Psoas muscle (tissue), 8 donors: ENCODE results near the gene PIGN. TPM values are rescaled to one million over a fixed set of nuclear protein-coding genes. Genes with fewer than 3 reads are reported as not detected.
"Not testable (repeated sequence)": the region's sequence is repeated elsewhere in the genome, so short reads cannot be mapped to it uniquely, and the experiment has no call there.

Source experiments
- ATAC-seq, 4 donors: fragments of 200-7000 bp; cut with Tn5 transposase; one replicate each; pipeline ENCODE4 v1.9.1; 2020; ENCODE audit warnings: moderate library complexity in 3 of 4, mild to moderate bottlenecking in 2 of 4
- DNase-seq, 2 donors: peaks; one replicate each; pipeline ENCODE4 v3.0.0-alpha.2; 2020
- H3K27ac ChIP-seq: fragments of 200-600 bp; one replicate; pipeline ENCODE4 v1.8.0; 2022
- H3K27me3 ChIP-seq, 3 donors: fragments of 200-600 bp in 1 of 3; one replicate each; pipeline versions ENCODE4 v1.6.1 to v1.8.0; 2013 to 2022; ENCODE audit warnings: low read length in 2 of 3, mild to moderate bottlenecking in 2 of 3, moderate library complexity in 1 of 3; ENCODE audit not compliant: insufficient read depth in 3 of 3
- H3K36me3 ChIP-seq, 2 donors: fragments of 200-600 bp in 1 of 2; one replicate each; pipeline versions ENCODE4 v1.6.1 to v1.8.0; 2013 to 2022; ENCODE audit warnings: low read depth in 1 of 2, mild to moderate bottlenecking in 1 of 2, moderate library complexity in 1 of 2; ENCODE audit not compliant: insufficient read depth in 1 of 2
- H3K4me1 ChIP-seq: fragments of 200-600 bp; one replicate; pipeline ENCODE4 v1.8.0; 2022
- H3K4me3 ChIP-seq: fragments of 200-600 bp; one replicate; pipeline ENCODE4 v1.8.0; 2022; ENCODE audit warnings: mild to moderate bottlenecking
- H3K9me3 ChIP-seq: fragments of 200-600 bp; one replicate; pipeline ENCODE4 v1.8.0; 2022
- CTCF ChIP-seq: fragments of 200-600 bp; IDR thresholded peaks from one replicate; pipeline ENCODE4 v1.8.0; 2022; ENCODE audit warnings: antibody characterized with exemption
- WGBS, 3 donors: extraction: QIAGEN DNeasy Blood & Tissue Kit; methylation state at CpG; one replicate each; pipeline versions ENCODE4 v1.1.6 to v1.1.7; 2013; 5-methylcytosine and 5-hydroxymethylcytosine counted together
- intact Hi-C, 2 donors: fragments of 100-400 bp; cut with DNase I; formaldehyde crosslinking; loops; one replicate each; pipeline versions ENCODE4 v1.11.0 to v1.14.2; 2022
- polyA plus RNA-seq, 3 donors: library from polyadenylated mRNA; stranded (reverse); fragments of 200-250 nt; gene quantifications; one replicate each; pipeline ENCODE4 v1.2.3, GENCODE V29; 2013
- total RNA-seq, 4 donors: library from RNA; stranded (reverse); fragmentation: NEBNext Ultra II Directional in 2 of 4; extraction: Animal tissue kit (Norgen Biotek cat#: 25700) in 2 of 4; gene quantifications; one replicate each; pipeline versions ENCODE4 v1.2.1 to v1.2.4, GENCODE V29; 2021 to 2023
- donor health status: healthy with polysubstance abuse.
- donor health status: DM: no; HTN: no; CAD: no; lungs with moderate emphysema.
- donor health status: Bipolar disorder and iron deficiency.
- donor health status: healthy.
- donor health status: DM: yes; HTN: yes; CAD: no.
- donor health status: DM: no; HTN: no; CAD: no.
- donor health status: DM: no; HTN: no; CAD: no.
- donor health status: DM: yes; HTN: yes; CAD: no.

Gene PIGN
- total and polyA plus RNA-seq, 7 donors = 3.2 to 18.0 (median 9.5) TPM

GRCh38 chr18:62175521-62175920 lies 11.3 kb downstream of the PIGN start:
- intact Hi-C loops = no loop called here
- 87 to 91% (median 90%) methylated on average over 3 of the region's 3 CpGs for WGBS, 3 donors
- TF ChIP-seq CTCF = no peak
- Histone ChIP-seq H3K4me3 (no peak overlapping the region), H3K27ac (no peak overlapping the region), H3K36me3 (no peaks in the 10 kb centered on the region), H3K4me1 (peaks cover 8% of the 10 kb centered on the region), H3K9me3 (no peaks in the 10 kb centered on the region), H3K27me3 (no peaks in the 10 kb centered on the region)
- DNase-seq (no peak), ATAC-seq (no peak)

- intact Hi-C loops = no loop called here
- Histone ChIP-seq H3K27me3 (no peaks in the 10 kb centered on the region), H3K27ac (no peak overlapping the region), H3K4me3 (no peak overlapping the region), H3K9me3 (no peaks in the 10 kb centered on the region), H3K4me1 (peaks cover 9% of the 10 kb centered on the region), H3K36me3 (no peaks in the 10 kb centered on the region)
- TF ChIP-seq CTCF = no peak
- ATAC-seq = no peak
- no peak for DNase-seq
These were observed 14.6 kb downstream of the PIGN start for GRCh38 chr18:62172298-62172697.

- Histone ChIP-seq H3K27me3 (no peaks in the 10 kb centered on the region), H3K36me3 (no peaks in the 10 kb centered on the region), H3K4me1 (peaks cover 9% of the 10 kb centered on the region), H3K4me3 (no peak overlapping the region), H3K9me3 (peaks cover 6% of the 10 kb centered on the region), H3K27ac (no peak overlapping the region)
- ATAC-seq = no peak
- WGBS, 3 donors = 38 to 79% (median 42%) methylated on average over 1 of the region's 1 CpG
- intact Hi-C loops = no loop called here
- DNase-seq = no peak
- TF ChIP-seq CTCF = no peak
These were observed 16.0 kb downstream of the PIGN start for GRCh38 chr18:62170857-62171256.

GRCh38 chr18:62166524-62166923 lies 20.3 kb downstream of the PIGN start:
- H3K9me3 ChIP-seq, H3K27ac ChIP-seq, H3K4me3 ChIP-seq, DNase-seq, H3K27me3 ChIP-seq, intact Hi-C loops, H3K36me3 ChIP-seq, H3K4me1 ChIP-seq, ATAC-seq: not testable (repeated sequence)
- WGBS, 3 donors = 90 to 96% (median 91%) methylated on average over 1 of the region's 1 CpG

GRCh38 chr18:62165583-62165982 lies 21.3 kb downstream of the PIGN start:
- DNase-seq = no peak
- intact Hi-C loops = no loop called here
- Histone ChIP-seq H3K4me3 (no peak overlapping the region), H3K27me3 (no peaks in the 10 kb centered on the region), H3K36me3 (peaks cover 5 to 7% of the 10 kb centered on the region in 2 donors), H3K9me3 (peaks cover 6% of the 10 kb centered on the region), H3K4me1 (peaks cover 2% of the 10 kb centered on the region), H3K27ac (no peak overlapping the region)
- TF ChIP-seq CTCF = no peak
- no peak for ATAC-seq
- WGBS, 3 donors = 90 to 95% (median 93%) methylated on average over 3 of the region's 3 CpGs
